Measurements from ENCODE around the gene CARS2.

DNA sequence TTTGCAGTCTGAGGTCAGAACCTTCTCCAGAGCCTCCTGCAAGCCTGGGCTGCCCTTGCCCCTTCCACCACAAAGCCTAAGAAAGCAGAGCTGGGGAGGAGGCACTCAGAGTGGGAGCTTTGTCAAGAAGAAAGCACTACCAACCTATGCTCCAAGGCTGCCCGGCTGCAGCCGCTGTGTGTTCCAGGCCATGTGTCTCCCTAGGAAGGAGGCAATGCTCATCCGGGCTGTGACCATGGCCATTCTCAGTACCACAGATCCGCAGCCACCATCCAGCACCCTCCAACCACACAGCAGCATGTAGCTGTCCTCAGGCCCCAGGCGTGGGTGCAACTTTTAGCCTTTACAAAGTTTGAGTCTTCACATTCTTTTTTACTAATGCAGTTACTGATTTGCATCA lies 22.0 kb downstream of the CARS2 start:
- TF ChIP-seq POLR2A (IDR thresholded peaks at IDR 0.05) = no peak
- TF ChIP-seq, protein P1, sequence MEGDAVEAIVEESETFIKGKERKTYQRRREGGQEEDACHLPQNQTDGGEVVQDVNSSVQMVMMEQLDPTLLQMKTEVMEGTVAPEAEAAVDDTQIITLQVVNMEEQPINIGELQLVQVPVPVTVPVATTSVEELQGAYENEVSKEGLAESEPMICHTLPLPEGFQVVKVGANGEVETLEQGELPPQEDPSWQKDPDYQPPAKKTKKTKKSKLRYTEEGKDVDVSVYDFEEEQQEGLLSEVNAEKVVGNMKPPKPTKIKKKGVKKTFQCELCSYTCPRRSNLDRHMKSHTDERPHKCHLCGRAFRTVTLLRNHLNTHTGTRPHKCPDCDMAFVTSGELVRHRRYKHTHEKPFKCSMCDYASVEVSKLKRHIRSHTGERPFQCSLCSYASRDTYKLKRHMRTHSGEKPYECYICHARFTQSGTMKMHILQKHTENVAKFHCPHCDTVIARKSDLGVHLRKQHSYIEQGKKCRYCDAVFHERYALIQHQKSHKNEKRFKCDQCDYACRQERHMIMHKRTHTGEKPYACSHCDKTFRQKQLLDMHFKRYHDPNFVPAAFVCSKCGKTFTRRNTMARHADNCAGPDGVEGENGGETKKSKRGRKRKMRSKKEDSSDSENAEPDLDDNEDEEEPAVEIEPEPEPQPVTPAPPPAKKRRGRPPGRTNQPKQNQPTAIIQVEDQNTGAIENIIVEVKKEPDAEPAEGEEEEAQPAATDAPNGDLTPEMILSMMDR (IDR thresholded peaks at IDR 0.05 in 4 of 5, conservative IDR thresholded peaks at IDR 0.05 in 1 of 5) = no peak
